ENCODE data around the gene MASTL. TPM values are rescaled to one million over a fixed set of nuclear protein-coding genes. Genes with fewer than 3 reads are reported as not detected.
A peak's percentile ranks its signal among the peaks of the same experiment; 100 is the strongest.
"Not testable (repeated sequence)": the region's sequence is repeated elsewhere in the genome, so short reads cannot be mapped to it uniquely, and the experiment has no call there.

Gene MASTL
- total and polyA plus RNA-seq, 2 experiments from 2014 or later, result 28.2 to 43.1 TPM

- peak; percentile 7 for DNase-seq (ENCODE audit: low spot score)
- not testable (repeated sequence) for H3K27me3 ChIP-seq (ENCODE audit: insufficient read depth); H2AFZ ChIP-seq; H3K27me3 Mint-ChIP-seq (ENCODE audit: insufficient read depth, low read depth, poor library complexity); H3K9me2 ChIP-seq (ENCODE audit: insufficient read depth); H3F3A ChIP-seq (replicated peaks; ENCODE audit: low read depth); ATAC-seq; H3K9me3 Mint-ChIP-seq
- Histone ChIP-seq H3K4me1 (ENCODE audit: insufficient read depth) (peaks cover 13% of the 10 kb centered on the region), H3K4me2 (peak overlapping the region; percentile 92), H3K79me2 (replicated peaks; ENCODE audit: insufficient read depth) (peaks cover 68% of the 10 kb centered on the region), H4K20me1 (replicated peaks; ENCODE audit: insufficient read depth) (peaks cover 22% of the 10 kb centered on the region), H3K27ac (ENCODE audit: low read depth) (peak overlapping the region; percentile 96), H3K4me3 (peak overlapping the region; percentile 90), H3K36me3 (ENCODE audit: insufficient read depth) (peaks cover 35% of the 10 kb centered on the region)
- peak overlapping the region; percentile 99 for H3K4me3 Mint-ChIP-seq
- peaks cover 62% of the 10 kb centered on the region for H3K36me3 Mint-ChIP-seq (ENCODE audit: low read depth)
- H3K27ac Mint-ChIP-seq, result peak overlapping the region; percentile 99; the same call in 1 of the 2 replicates
- H3K4me1 Mint-ChIP-seq, result peaks cover 21% of the 10 kb centered on the region
These were observed 1.4 kb downstream of the MASTL start for GRCh38 chr10:27156566-27156965.

GRCh38 chr10:27157150-27157549 lies 2.0 kb downstream of the MASTL start:
- H3K27me3 ChIP-seq (ENCODE audit: insufficient read depth), result no peaks in the 10 kb centered on the region
- peaks cover 5% of the 10 kb centered on the region; the same call in 1 of the 2 replicates for H3F3A ChIP-seq (replicated peaks; ENCODE audit: low read depth)
- peak overlapping the region; percentile 90 for H3K4me3 ChIP-seq
- H3K9me2 ChIP-seq (ENCODE audit: insufficient read depth), result no peaks in the 10 kb centered on the region
- peak overlapping the region; percentile 92 for H3K4me2 ChIP-seq
- H3K79me2 ChIP-seq (replicated peaks; ENCODE audit: insufficient read depth), result peaks cover 62% of the 10 kb centered on the region
- peaks cover 13% of the 10 kb centered on the region for H3K4me1 ChIP-seq (ENCODE audit: insufficient read depth)
- H3K36me3 ChIP-seq (ENCODE audit: insufficient read depth), result peaks cover 38% of the 10 kb centered on the region
- peaks cover 19% of the 10 kb centered on the region for H4K20me1 ChIP-seq (replicated peaks; ENCODE audit: insufficient read depth)
- Mint-ChIP-seq H3K36me3 (ENCODE audit: low read depth) (peaks cover 65% of the 10 kb centered on the region), H3K4me3 (peak overlapping the region; percentile 99), H3K27ac (peak overlapping the region; percentile 85; the same call in 1 of the 2 replicates), H3K9me3 (no peaks in the 10 kb centered on the region), H3K4me1 (peaks cover 19% of the 10 kb centered on the region), H3K27me3 (ENCODE audit: insufficient read depth, low read depth, poor library complexity) (peaks cover 4% of the 10 kb centered on the region)
- no peak for TF ChIP-seq STAT1 (IDR thresholded peaks at IDR 0.05; ENCODE audit: unreplicated experiment)
- ATAC-seq (no peak), DNase-seq (ENCODE audit: low spot score) (no peak)
- H3K27ac ChIP-seq (ENCODE audit: low read depth), result no peak overlapping the region
- H2AFZ ChIP-seq, result no peak overlapping the region

- Histone ChIP-seq H3K79me2 (replicated peaks; ENCODE audit: insufficient read depth) (peaks cover 49% of the 10 kb centered on the region), H4K20me1 (replicated peaks; ENCODE audit: insufficient read depth) (peaks cover 17% of the 10 kb centered on the region), H3K36me3 (ENCODE audit: insufficient read depth) (peaks cover 51% of the 10 kb centered on the region), H3K4me1 (ENCODE audit: insufficient read depth) (peaks cover 5% of the 10 kb centered on the region; the same call in 1 of the 2 replicates), H3K27ac (ENCODE audit: low read depth) (no peak overlapping the region), H2AFZ (no peak overlapping the region), H3K9me2 (ENCODE audit: insufficient read depth) (no peaks in the 10 kb centered on the region), H3F3A (replicated peaks; ENCODE audit: low read depth) (peaks cover 5% of the 10 kb centered on the region; the same call in 1 of the 2 replicates), H3K4me3 (no peak overlapping the region), H3K27me3 (ENCODE audit: insufficient read depth) (no peaks in the 10 kb centered on the region), H3K4me2 (no peak overlapping the region)
- H3K4me3 Mint-ChIP-seq, result no peak overlapping the region
- peaks cover 4% of the 10 kb centered on the region for H3K27me3 Mint-ChIP-seq (ENCODE audit: insufficient read depth, low read depth, poor library complexity)
- DNase-seq (ENCODE audit: low spot score) (no peak), ATAC-seq (no peak)
- TF ChIP-seq STAT1 (IDR thresholded peaks at IDR 0.05; ENCODE audit: unreplicated experiment) (no peak), NANOG (IDR thresholded peaks at IDR 0.05; ENCODE audit: borderline replicate concordance) (no peak)
- H3K4me1 Mint-ChIP-seq, result peaks cover 10% of the 10 kb centered on the region
- no peaks in the 10 kb centered on the region for H3K9me3 Mint-ChIP-seq
- H3K36me3 Mint-ChIP-seq (ENCODE audit: low read depth), result peaks cover 64% of the 10 kb centered on the region
- no peak overlapping the region for H3K27ac Mint-ChIP-seq
These were observed 3.3 kb downstream of the MASTL start for GRCh38 chr10:27158421-27158820.

GRCh38 chr10:27169849-27170248 lies 14.7 kb downstream of the MASTL start:
- H3K27ac ChIP-seq (ENCODE audit: low read depth), result no peak overlapping the region
- H3K27ac Mint-ChIP-seq, result no peak overlapping the region
- H3F3A ChIP-seq (replicated peaks; ENCODE audit: low read depth), result no peaks in the 10 kb centered on the region
- no peak overlapping the region for H2AFZ ChIP-seq
- H3K9me3 Mint-ChIP-seq, result no peaks in the 10 kb centered on the region
- no peaks in the 10 kb centered on the region for H3K4me1 ChIP-seq (ENCODE audit: insufficient read depth)
- H3K4me3 Mint-ChIP-seq, result no peak overlapping the region
- H3K4me1 Mint-ChIP-seq, result no peaks in the 10 kb centered on the region
- ATAC-seq, result no peak
- H4K20me1 ChIP-seq (replicated peaks; ENCODE audit: insufficient read depth), result peaks cover 7% of the 10 kb centered on the region
- H3K79me2 ChIP-seq (replicated peaks; ENCODE audit: insufficient read depth), result 0 out of 2 replicates have a peak, but pooled peaks cover 2% of the 10 kb centered on the region
- H3K4me2 ChIP-seq, result no peak overlapping the region
- H3K27me3 ChIP-seq (ENCODE audit: insufficient read depth), result no peaks in the 10 kb centered on the region
- H3K4me3 ChIP-seq, result no peak overlapping the region
- H3K36me3 ChIP-seq (ENCODE audit: insufficient read depth), result peaks cover 58% of the 10 kb centered on the region
- DNase-seq (ENCODE audit: low spot score), result no peak
- H3K27me3 Mint-ChIP-seq (ENCODE audit: insufficient read depth, low read depth, poor library complexity), result no peaks in the 10 kb centered on the region
- H3K36me3 Mint-ChIP-seq (ENCODE audit: low read depth), result peaks cover 69% of the 10 kb centered on the region
- H3K9me2 ChIP-seq (ENCODE audit: insufficient read depth), result no peaks in the 10 kb centered on the region
- no peak for TF ChIP-seq ETS1 (IDR thresholded peaks at IDR 0.05)
- no peak for TF ChIP-seq CREB1 (CRISPR knock-in tag; IDR thresholded peaks at IDR 0.05; ENCODE audit: low read depth)
- TF ChIP-seq STAT1 (IDR thresholded peaks at IDR 0.05; ENCODE audit: unreplicated experiment), result no peak

All from GM23338 (cell line).